ENCODE data around the gene ACP1. TPM values are rescaled to one million over a fixed set of nuclear protein-coding genes. Genes with fewer than 3 reads are reported as not detected.

The ACP1 gene
- total RNA-seq, 2 donors from 2014 or later, result 111 to 144 TPM

DNA sequence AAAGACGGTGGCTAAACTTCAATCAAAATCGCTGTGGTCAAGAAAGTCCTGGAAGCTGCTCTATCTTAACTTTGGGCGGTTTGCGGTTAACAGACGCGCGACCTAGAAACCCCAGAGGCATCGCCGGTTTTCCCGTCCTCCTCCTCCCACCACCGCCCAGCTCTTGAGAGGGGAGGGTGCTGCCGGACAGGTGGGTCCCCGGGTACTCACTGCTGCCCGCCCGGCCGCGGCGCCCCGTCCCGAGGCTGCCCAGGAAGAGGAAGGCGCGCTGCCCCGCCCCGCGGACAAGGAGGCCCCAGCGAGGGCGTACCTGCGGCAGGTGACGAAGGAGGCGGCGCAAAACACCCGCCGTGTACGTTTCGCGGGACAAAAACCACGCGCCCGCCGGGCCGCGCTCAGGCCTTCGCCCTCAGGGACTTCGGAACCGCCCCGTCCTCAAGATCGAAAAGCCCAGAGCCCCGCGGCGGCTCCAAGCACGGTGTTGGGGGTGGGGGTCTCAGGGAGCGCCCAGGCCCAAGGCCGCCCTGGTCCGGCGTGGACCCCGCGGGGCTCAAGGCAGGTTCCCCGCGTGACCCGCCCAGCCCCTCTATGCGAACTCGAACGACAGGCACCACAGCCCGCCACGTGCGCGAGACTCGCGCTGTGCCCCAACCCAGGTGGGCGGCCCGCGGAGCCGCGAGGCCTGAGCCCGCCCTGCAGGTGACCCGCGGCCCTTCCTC lies 814 bp upstream of the ACP1 start, which contains the start of gene SH3YL1:
Gene SH3YL1 (minus strand): TSS at position 259 of the 719 bp plus-strand sequence. CDS start 48 bp downstream, at position 211.
- Histone ChIP-seq H3K9ac (ENCODE audit: extremely low read depth, low read length, poor library complexity, severe bottlenecking) (peak within 1 kb of the TSS; percentile 92), H3K27me3 (ENCODE audit: control insufficient read depth, insufficient read depth, low read length, poor library complexity, severe bottlenecking) (no peaks in the 10 kb centered on the region), H3K9me3 (ENCODE audit: control insufficient read depth, low read length) (peaks cover 2% of the 10 kb centered on the region), H3K4me1 (ENCODE audit: control insufficient read depth, insufficient read depth, low read length) (no peaks in the 10 kb centered on the region), H3K27ac (ENCODE audit: low read depth, low read length) (peak within 1 kb of the TSS; percentile 58), H3K4me3 (ENCODE audit: low read length) (peak within 1 kb of the TSS; percentile 91), H3K36me3 (ENCODE audit: control insufficient read depth, insufficient read depth, low read length) (no peaks in the 10 kb centered on the region)
- DNase-seq, result peak; percentile 83
- Mint-ChIP-seq H3K4me1 (peaks cover 21% of the 10 kb centered on the region), H3K9me3 (peaks cover 4% of the 10 kb centered on the region), H3K27me3 (ENCODE audit: insufficient read depth) (peaks cover 11% of the 10 kb centered on the region), H3K4me3 (peak within 1 kb of the TSS; percentile 93), H3K27ac (peak within 1 kb of the TSS; percentile 97), H3K36me3 (ENCODE audit: low read depth) (peaks cover 18% of the 10 kb centered on the region)
- WGBS, 2 experiments (ENCODE audit: insufficient coverage in 1 of 2, insufficient read length in 1 of 2), result 6 to 38% methylated on average over 11 to 77 of the region's 77 CpGs
- TF ChIP-seq, protein P1, sequence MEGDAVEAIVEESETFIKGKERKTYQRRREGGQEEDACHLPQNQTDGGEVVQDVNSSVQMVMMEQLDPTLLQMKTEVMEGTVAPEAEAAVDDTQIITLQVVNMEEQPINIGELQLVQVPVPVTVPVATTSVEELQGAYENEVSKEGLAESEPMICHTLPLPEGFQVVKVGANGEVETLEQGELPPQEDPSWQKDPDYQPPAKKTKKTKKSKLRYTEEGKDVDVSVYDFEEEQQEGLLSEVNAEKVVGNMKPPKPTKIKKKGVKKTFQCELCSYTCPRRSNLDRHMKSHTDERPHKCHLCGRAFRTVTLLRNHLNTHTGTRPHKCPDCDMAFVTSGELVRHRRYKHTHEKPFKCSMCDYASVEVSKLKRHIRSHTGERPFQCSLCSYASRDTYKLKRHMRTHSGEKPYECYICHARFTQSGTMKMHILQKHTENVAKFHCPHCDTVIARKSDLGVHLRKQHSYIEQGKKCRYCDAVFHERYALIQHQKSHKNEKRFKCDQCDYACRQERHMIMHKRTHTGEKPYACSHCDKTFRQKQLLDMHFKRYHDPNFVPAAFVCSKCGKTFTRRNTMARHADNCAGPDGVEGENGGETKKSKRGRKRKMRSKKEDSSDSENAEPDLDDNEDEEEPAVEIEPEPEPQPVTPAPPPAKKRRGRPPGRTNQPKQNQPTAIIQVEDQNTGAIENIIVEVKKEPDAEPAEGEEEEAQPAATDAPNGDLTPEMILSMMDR (conservative IDR thresholded peaks at IDR 0.05), result peak; percentile 16

DNA sequence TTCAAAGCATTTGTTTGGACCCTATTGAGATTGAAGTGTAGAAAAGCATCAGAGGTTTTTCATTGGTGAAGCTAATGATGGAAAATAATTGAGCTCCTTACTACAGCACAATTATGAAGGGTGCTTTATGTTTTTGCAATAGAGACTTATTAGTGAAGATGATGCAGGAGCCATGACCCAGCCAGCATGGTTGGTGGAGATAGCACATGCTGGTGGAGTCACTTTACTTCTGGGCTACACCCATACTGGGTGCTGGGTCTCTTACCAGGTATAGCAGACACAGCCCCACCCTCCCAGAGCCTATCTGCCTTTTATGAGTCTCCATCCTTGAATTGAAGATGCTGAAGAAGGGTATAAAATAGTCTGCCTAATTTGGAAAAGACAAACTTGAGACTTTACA lies 3.6 kb downstream of the ACP1 start:
- H3K9ac ChIP-seq (ENCODE audit: extremely low read depth, low read length, poor library complexity, severe bottlenecking), result no peak overlapping the region
- no peak overlapping the region for H3K4me3 Mint-ChIP-seq

DNA sequence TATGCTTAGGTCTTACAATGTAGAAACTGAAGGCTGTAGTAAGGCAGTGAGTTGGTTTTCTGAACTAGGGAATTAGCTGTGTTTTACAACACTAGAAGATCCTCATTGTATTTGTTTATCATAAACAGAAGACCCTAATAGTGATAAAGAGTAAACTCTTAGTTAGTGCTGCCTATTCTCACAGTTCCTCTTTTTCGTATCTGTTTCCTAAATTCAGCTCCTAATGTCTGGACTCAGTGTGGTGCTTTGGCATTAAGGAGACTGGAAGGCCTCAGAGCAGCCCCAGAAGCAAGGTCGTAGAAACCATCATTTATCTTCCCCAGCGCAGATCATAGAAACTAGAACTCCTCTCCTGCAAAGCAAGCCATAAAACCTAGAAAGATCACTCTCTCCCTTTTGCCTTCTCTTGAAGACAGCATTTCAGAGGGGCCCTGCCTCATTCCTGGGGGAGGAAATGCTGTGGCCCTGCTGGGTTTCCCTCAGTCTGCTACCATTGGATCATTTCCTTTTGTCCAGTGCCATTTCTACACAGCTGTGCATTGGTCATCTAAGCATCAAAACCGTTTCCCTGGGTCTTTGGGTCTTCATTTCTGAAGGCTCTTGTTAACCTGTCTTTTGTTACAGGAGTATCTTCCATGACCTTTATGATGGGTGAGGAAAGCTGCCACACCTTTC lies 4.7 kb downstream of the ACP1 start:
- no peak overlapping the region for H3K27ac ChIP-seq (ENCODE audit: low read depth, low read length)
- Mint-ChIP-seq H3K27ac (peak overlapping the region; percentile 3), H3K4me3 (no peak overlapping the region), H3K4me1 (peaks cover 11% of the 10 kb centered on the region), H3K36me3 (ENCODE audit: low read depth) (peaks cover 17% of the 10 kb centered on the region), H3K9me3 (no peaks in the 10 kb centered on the region), H3K27me3 (ENCODE audit: insufficient read depth) (no peaks in the 10 kb centered on the region)
- no peaks in the 10 kb centered on the region for H3K4me1 ChIP-seq (ENCODE audit: control insufficient read depth, insufficient read depth, low read length)
- no peaks in the 10 kb centered on the region for H3K27me3 ChIP-seq (ENCODE audit: control insufficient read depth, insufficient read depth, low read length, poor library complexity, severe bottlenecking)
- DNase-seq, result no peak
- H3K9ac ChIP-seq (ENCODE audit: extremely low read depth, low read length, poor library complexity, severe bottlenecking), result no peak overlapping the region
- H3K4me3 ChIP-seq (ENCODE audit: low read length), result no peak overlapping the region
- H3K36me3 ChIP-seq (ENCODE audit: control insufficient read depth, insufficient read depth, low read length), result peaks cover 27% of the 10 kb centered on the region
- H3K9me3 ChIP-seq (ENCODE audit: control insufficient read depth, low read length), result no peaks in the 10 kb centered on the region
- TF ChIP-seq, protein P1 (conservative IDR thresholded peaks at IDR 0.05), result no peak
- 83 to 95% methylated on average over 1 to 4 of the region's 4 CpGs for WGBS, 2 experiments (ENCODE audit: insufficient coverage in 1 of 2, insufficient read length in 1 of 2)

More for the DNA sequence above, 3.6 kb downstream of the ACP1 start:
- Histone ChIP-seq H3K9me3 (ENCODE audit: control insufficient read depth, low read length) (no peaks in the 10 kb centered on the region), H3K27me3 (ENCODE audit: control insufficient read depth, insufficient read depth, low read length, poor library complexity, severe bottlenecking) (no peaks in the 10 kb centered on the region), H3K4me3 (ENCODE audit: low read length) (no peak overlapping the region), H3K4me1 (ENCODE audit: control insufficient read depth, insufficient read depth, low read length) (no peaks in the 10 kb centered on the region), H3K36me3 (ENCODE audit: control insufficient read depth, insufficient read depth, low read length) (peaks cover 16% of the 10 kb centered on the region), H3K27ac (ENCODE audit: low read depth, low read length) (no peak overlapping the region)
- Mint-ChIP-seq H3K9me3 (no peaks in the 10 kb centered on the region), H3K27ac (no peak overlapping the region), H3K27me3 (ENCODE audit: insufficient read depth) (peaks cover 3% of the 10 kb centered on the region), H3K4me1 (peaks cover 11% of the 10 kb centered on the region), H3K36me3 (ENCODE audit: low read depth) (peaks cover 13% of the 10 kb centered on the region)
- TF ChIP-seq, protein P1 (conservative IDR thresholded peaks at IDR 0.05), result no peak
- no peak for DNase-seq

Data from endodermal cell (in vitro differentiated cells).